Measurements from ENCODE around the gene UQCRQ.
"Not testable (repeated sequence)": the region's sequence is repeated elsewhere in the genome, so short reads cannot be mapped to it uniquely, and the experiment has no call there.

DNA sequence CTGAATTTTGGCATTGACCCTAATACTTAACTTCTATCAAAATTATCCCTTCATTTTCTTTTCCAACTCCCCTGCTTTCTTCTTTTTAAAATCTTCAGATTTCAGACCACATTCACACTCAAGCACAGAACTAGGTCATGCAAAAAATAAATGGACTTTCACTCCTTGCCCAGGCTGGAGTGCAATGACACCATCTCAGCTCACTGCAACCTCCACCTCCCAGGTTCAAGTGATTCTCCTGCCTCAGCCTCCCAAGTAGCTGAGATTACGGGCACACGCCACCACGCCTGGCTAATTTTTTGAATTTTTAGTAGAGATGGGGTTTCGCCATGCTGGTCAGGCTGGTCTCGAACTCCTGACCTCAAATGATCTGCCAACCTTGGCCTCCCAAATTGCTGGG lies 11.4 kb upstream of the UQCRQ start:
- not testable (repeated sequence) for TF ChIP-seq CTCF, POLR2A, EP300 (IDR thresholded peaks at IDR 0.05)

Measured in ovary (tissue), 3 donors.